Measurements from ENCODE around the gene SCLY. TPM values are rescaled to one million over a fixed set of nuclear protein-coding genes. Genes with fewer than 3 reads are reported as not detected.

The SCLY gene
- total and polyA plus RNA-seq, 2 experiments from 2014 or later: 16.6 to 25.2 TPM

DNA sequence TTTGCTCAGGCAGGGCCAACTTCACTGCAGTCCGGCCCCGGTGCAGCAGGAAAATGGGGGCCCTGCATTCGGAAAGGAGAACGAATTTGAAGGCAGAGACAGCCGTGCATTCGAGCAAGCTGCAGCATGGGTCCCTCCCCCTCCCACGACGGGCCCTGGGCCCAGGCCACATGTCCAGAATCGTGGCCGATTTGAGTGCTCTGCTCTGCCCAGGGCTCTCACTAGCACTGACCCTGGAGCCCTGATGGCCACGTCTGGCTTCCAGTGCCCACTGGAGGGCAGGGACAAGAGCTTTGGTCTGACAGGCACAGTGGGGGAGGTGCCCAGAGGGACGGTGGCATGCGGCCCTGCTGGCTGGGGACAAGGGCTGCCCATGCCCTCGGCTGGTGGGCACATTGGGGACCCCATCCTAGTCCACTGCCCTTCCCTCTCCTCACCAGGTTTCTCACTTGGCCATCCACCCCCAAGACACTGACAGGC is 63.2 kb downstream of the SCLY start:
- no peak overlapping the region for H3K27ac ChIP-seq
- no peak for DNase-seq (ENCODE audit: low read depth in 1 of 2, low spot score in 1 of 2)
- H3K4me1 ChIP-seq (ENCODE audit: low read depth): peaks cover 7% of the 10 kb centered on the region
- H3K36me3 ChIP-seq: no peaks in the 10 kb centered on the region
- no peaks in the 10 kb centered on the region for H3K9me3 ChIP-seq (ENCODE audit: low read depth)
- TF ChIP-seq, protein P1, sequence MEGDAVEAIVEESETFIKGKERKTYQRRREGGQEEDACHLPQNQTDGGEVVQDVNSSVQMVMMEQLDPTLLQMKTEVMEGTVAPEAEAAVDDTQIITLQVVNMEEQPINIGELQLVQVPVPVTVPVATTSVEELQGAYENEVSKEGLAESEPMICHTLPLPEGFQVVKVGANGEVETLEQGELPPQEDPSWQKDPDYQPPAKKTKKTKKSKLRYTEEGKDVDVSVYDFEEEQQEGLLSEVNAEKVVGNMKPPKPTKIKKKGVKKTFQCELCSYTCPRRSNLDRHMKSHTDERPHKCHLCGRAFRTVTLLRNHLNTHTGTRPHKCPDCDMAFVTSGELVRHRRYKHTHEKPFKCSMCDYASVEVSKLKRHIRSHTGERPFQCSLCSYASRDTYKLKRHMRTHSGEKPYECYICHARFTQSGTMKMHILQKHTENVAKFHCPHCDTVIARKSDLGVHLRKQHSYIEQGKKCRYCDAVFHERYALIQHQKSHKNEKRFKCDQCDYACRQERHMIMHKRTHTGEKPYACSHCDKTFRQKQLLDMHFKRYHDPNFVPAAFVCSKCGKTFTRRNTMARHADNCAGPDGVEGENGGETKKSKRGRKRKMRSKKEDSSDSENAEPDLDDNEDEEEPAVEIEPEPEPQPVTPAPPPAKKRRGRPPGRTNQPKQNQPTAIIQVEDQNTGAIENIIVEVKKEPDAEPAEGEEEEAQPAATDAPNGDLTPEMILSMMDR (IDR thresholded peaks at IDR 0.05; ENCODE audit: low read depth, low read length): no peak
- H3K27me3 ChIP-seq: no peaks in the 10 kb centered on the region
- no peak overlapping the region for H3K4me3 ChIP-seq

DNA sequence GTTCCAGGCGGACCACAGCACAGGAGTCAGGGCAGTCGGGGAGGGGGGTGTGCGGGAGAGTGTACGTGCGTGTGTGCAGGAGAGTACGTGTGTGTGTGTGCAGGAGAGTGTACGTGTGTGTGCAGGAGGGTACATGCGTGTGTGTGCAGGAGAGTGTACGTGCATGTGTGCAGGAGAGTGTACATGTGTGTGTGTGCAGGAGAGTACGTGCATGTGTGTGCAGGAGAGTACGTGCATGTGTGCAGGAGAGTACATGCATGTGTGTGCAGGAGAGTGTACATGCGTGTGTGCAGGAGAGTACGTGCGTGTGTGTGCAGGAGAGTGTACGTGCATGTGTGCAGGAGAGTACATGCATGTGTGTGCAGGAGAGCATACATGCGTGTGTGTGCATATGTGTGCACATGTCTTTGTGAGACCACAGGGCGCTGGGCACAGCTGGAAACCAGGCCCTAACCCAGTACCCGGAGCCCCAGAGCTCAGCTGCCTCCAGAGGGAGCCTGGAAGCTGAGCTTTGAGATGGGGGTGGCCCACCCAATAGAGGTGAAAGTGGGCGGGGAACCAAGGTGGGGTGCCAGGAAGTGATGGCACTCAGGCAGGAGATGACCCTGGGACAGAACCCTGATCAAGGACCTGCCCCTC is 63.8 kb downstream of the SCLY start:
- H3K4me1 ChIP-seq (ENCODE audit: low read depth): peaks cover 7% of the 10 kb centered on the region
- no peak for DNase-seq (ENCODE audit: low read depth in 1 of 2, low spot score in 1 of 2)
- H3K27me3 ChIP-seq: no peaks in the 10 kb centered on the region
- H3K4me3 ChIP-seq: no peak overlapping the region
- TF ChIP-seq, protein P1 (IDR thresholded peaks at IDR 0.05; ENCODE audit: low read depth, low read length): no peak
- H3K27ac ChIP-seq: no peak overlapping the region
- no peaks in the 10 kb centered on the region for H3K36me3 ChIP-seq
- no peaks in the 10 kb centered on the region for H3K9me3 ChIP-seq (ENCODE audit: low read depth)

DNA sequence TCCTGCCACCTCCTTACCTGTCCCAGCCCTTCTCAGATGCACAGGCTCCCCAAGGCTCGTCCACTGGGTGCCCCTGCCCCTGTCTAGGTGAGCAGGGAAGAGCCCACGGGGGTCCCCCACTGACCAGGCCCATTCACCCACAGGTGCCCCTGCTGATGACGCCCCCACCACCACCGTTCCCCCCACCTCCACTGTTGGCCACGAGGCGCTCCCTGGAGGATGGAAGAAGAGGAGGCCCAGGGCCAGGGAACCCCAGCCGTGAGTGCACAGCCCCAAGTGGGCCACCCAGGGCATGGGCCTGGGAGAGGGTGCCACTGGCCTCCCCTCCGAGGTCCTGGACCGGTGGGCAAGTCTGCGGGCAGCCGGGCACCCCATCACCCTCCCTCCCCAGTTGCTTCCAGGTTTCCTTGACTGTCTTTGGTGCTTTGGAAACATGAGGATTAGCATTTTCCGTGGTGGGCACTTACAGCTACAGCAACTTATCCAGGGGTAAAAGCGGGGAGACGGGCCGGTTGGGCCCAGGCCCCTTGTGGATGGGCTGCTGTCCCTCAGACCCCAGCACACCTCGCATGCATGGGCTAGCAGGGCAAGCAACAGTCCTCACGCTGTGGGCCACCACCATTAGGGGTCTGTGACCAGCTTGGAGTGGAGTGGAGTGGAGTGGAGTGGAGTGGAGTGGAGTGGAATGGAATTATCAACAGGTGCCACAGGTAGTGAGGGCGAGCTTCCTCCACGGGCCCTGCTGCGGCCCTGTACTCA is 64.5 kb downstream of the SCLY start:
- no peak overlapping the region for H3K27ac ChIP-seq

DNA sequence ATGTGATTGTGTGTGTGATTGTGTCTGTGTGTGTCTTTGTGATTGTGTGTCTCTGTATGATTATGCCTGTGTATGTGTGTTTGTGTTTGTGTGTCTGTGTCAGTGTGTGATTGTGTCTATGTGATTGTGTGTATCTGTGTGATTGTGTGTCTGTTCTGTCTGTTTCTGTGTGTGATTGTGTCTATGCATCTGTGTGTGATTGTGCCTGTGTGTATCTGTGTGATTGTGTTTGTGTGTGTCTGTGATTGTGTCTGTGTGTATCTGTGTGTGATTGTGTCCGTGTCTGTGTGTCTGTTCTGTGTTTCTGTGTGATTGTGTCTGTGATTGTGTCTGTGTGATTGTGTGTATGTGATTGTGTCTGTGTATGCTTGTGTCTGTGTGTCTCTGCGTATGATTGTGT is 65.5 kb downstream of the SCLY start:
- Histone ChIP-seq H3K27ac (no peak overlapping the region), H3K27me3 (no peaks in the 10 kb centered on the region), H3K4me3 (no peak overlapping the region)

More for the DNA sequence above, 64.5 kb downstream of the SCLY start:
- Histone ChIP-seq H3K36me3 (no peaks in the 10 kb centered on the region), H3K27me3 (no peaks in the 10 kb centered on the region), H3K4me1 (ENCODE audit: low read depth) (peaks cover 7% of the 10 kb centered on the region), H3K9me3 (ENCODE audit: low read depth) (no peaks in the 10 kb centered on the region), H3K4me3 (no peak overlapping the region)
- TF ChIP-seq, protein P1 (IDR thresholded peaks at IDR 0.05; ENCODE audit: low read depth, low read length): no peak
- DNase-seq (ENCODE audit: low read depth in 1 of 2, low spot score in 1 of 2): no peak

DNA sequence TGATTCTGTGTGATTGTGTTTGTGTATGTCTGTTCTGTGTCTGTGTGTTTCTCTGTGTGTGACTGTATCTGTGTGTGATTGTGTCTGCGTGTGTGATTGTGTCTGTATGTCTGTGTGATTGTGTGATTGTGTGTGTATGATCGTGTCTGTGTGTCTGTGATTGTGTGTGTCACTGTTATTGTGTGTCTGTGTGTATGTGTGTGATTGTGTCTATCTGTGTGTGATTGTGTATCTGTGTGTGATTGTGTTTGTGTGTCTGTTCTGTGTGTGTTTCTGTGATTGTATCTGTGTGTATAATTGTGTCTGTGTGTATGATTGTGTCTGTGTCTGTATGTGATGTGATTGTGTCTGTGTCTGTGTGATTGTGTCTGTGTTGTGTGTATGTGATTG is 66.0 kb downstream of the SCLY start:
- no peak overlapping the region for H3K27ac ChIP-seq

More for the DNA sequence above, 65.5 kb downstream of the SCLY start:
- peaks cover 7% of the 10 kb centered on the region for H3K4me1 ChIP-seq (ENCODE audit: low read depth)
- H3K36me3 ChIP-seq: no peaks in the 10 kb centered on the region
- no peaks in the 10 kb centered on the region for H3K9me3 ChIP-seq (ENCODE audit: low read depth)
- no peak for DNase-seq (ENCODE audit: low read depth in 1 of 2, low spot score in 1 of 2)
- TF ChIP-seq, protein P1 (IDR thresholded peaks at IDR 0.05; ENCODE audit: low read depth, low read length): no peak

More for the DNA sequence above, 66.0 kb downstream of the SCLY start:
- no peaks in the 10 kb centered on the region for H3K36me3 ChIP-seq
- DNase-seq (ENCODE audit: low read depth in 1 of 2, low spot score in 1 of 2): no peak
- H3K9me3 ChIP-seq (ENCODE audit: low read depth): no peaks in the 10 kb centered on the region
- no peak overlapping the region for H3K4me3 ChIP-seq
- no peaks in the 10 kb centered on the region for H3K27me3 ChIP-seq
- peaks cover 7% of the 10 kb centered on the region for H3K4me1 ChIP-seq (ENCODE audit: low read depth)
- TF ChIP-seq, protein P1 (IDR thresholded peaks at IDR 0.05; ENCODE audit: low read depth, low read length): no peak
